Measurements from ENCODE around the gene GALNT6.

DNA sequence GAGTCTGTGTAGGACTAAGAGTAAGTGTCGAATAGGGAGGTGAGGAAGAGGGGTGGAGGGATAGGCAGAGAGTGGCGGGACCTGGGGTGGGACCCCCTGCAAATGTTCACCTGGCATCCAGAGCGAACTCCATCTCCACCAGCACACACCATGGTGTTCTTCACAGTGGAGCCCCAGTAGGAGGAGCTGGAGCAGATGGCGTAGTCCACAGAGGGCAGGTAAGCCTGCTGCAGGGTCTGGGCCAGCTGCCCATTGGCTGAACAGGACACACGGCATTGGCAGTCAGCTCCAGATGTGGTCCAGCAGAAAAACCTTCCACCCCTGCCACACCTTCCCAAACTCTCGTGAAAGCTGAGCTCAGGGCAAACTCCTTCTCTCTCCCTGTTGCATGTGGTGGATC is 51.5 kb downstream of the GALNT6 start:
- TF ChIP-seq, protein P1, sequence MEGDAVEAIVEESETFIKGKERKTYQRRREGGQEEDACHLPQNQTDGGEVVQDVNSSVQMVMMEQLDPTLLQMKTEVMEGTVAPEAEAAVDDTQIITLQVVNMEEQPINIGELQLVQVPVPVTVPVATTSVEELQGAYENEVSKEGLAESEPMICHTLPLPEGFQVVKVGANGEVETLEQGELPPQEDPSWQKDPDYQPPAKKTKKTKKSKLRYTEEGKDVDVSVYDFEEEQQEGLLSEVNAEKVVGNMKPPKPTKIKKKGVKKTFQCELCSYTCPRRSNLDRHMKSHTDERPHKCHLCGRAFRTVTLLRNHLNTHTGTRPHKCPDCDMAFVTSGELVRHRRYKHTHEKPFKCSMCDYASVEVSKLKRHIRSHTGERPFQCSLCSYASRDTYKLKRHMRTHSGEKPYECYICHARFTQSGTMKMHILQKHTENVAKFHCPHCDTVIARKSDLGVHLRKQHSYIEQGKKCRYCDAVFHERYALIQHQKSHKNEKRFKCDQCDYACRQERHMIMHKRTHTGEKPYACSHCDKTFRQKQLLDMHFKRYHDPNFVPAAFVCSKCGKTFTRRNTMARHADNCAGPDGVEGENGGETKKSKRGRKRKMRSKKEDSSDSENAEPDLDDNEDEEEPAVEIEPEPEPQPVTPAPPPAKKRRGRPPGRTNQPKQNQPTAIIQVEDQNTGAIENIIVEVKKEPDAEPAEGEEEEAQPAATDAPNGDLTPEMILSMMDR (conservative IDR thresholded peaks at IDR 0.05): no peak
- no peak for TF ChIP-seq EZH2 (IDR thresholded peaks at IDR 0.05; ENCODE audit: low read depth)

All from PC-9 (cell line).